Right lobe of liver (tissue), 6 donors: ENCODE data around the gene C16orf92. TPM values are rescaled to one million over a fixed set of nuclear protein-coding genes. Genes with fewer than 3 reads are reported as not detected.

Experiments used
- ATAC-seq, 4 donors: fragments of 200-7000 bp; cut with Tn5 transposase; one replicate each; pipeline ENCODE4 v1.9.1; 2020; ENCODE audit warnings: mild to moderate bottlenecking in 4 of 4, moderate library complexity in 4 of 4
- DNase-seq, 3 donors: peaks; one replicate each; pipeline ENCODE4 v3.0.0-alpha.2; 2020
- H3K27ac ChIP-seq, 3 donors: fragments of 200-600 bp; one replicate each; pipeline ENCODE4 v1.8.0; 2022
- H3K27me3 ChIP-seq, 2 donors: fragments of 200-600 bp; one replicate each; pipeline ENCODE4 v1.8.0; 2022
- H3K36me3 ChIP-seq, 4 donors: fragments of 200-600 bp; sonication (generic) in 1 of 4; one replicate each; pipeline versions ENCODE4 v1.5.1 to v1.8.0; 2017 to 2022; ENCODE audit warnings: control low read depth in 1 of 4
- H3K4me1 ChIP-seq, 4 donors: fragments of 200-600 bp; sonication (generic) in 1 of 4; one replicate each; pipeline versions ENCODE4 v1.5.1 to v1.8.0; 2017 to 2022; ENCODE audit warnings: control low read depth in 1 of 4
- H3K4me3 ChIP-seq, 3 donors: fragments of 200-600 bp; one replicate each; pipeline ENCODE4 v1.8.0; 2022
- H3K9me3 ChIP-seq, 4 donors: fragments of 200-600 bp; sonication (generic) in 1 of 4; one replicate each; pipeline versions ENCODE4 v1.5.1 to v1.8.0; 2017 to 2022; ENCODE audit warnings: control low read depth in 1 of 4
- CTCF ChIP-seq, 4 donors: fragments of 200-600 bp in 3 of 4; fragments of 450-650 bp in 1 of 4; IDR thresholded peaks; one replicate each; pipeline versions ENCODE4 v1.5.1 to v1.8.0; 2016 to 2022; ENCODE audit warnings: antibody characterized with exemption in 4 of 4, mild to moderate bottlenecking in 2 of 4
- POLR2A ChIP-seq: fragments of 450-650 bp; IDR thresholded peaks from one replicate; pipeline ENCODE4 v1.6.1; 2017; ENCODE audit warnings: antibody characterized with exemption, mild to moderate bottlenecking
- WGBS: methylation state at CpG from one replicate; pipeline ENCODE4 v1.1.6; 2018; ENCODE audit warnings: low coverage, low lambda C conversion rate; ENCODE audit not compliant: insufficient coverage; ENCODE audit errors: missing lambda C conversion rate; 5-methylcytosine and 5-hydroxymethylcytosine counted together
- intact Hi-C, 2 donors: fragments of 100-400 bp; cut with DNase I; formaldehyde crosslinking; loops; one replicate each; pipeline versions ENCODE4 v1.11.2 to v1.14.1; 2022
- total RNA-seq, 6 experiments: library from RNA; depleted of rRNA in 2 of 6; stranded (reverse); fragments of >200 nt in 2 of 6; fragmentation: NEBNext Ultra II Directional in 3 of 6; extraction: Animal tissue kit (Norgen Biotek cat#: 25700) in 3 of 6; gene quantifications; one replicate each; pipeline versions ENCODE4 v1.1.0 to v1.2.4, GENCODE V29; 2016 to 2023
- donor health status: DM: no; HTN: yes; CAD: no.
- donor health status: DM: no; HTN: no; CAD: no.
- donor health status: DM: no; HTN: no; CAD: no.
- donor health status: DM: no; HTN: yes; CAD: no.
- donor health status: DM: no; HTN: yes; CAD: no.

C16orf92 gene
- total RNA-seq, 6 experiments from 2014 or later: not detected

GRCh38 chr16:29996766-29997250 lies 26.2 kb upstream of the C16orf92 start:
- H3K4me1 ChIP-seq: peaks cover 0 to 18% (median 6%) of the 10 kb centered on the region in 4 donors
- TF ChIP-seq POLR2A: no peak
- TF ChIP-seq CTCF (IDR thresholded peaks at IDR 0.05): no peak
- no peaks in the 10 kb centered on the region for H3K9me3 ChIP-seq
- peak overlapping the region; percentile 68 to 94 (median 76) for H3K4me3 ChIP-seq
- no peaks in the 10 kb centered on the region for H3K27me3 ChIP-seq
- peaks cover 0 to 15% (median 7%) of the 10 kb centered on the region in 4 donors for H3K36me3 ChIP-seq
- DNase-seq (no peak), ATAC-seq (no peak)
- WGBS: 64% methylated on average over 3 of the region's 9 CpGs
- intact Hi-C loops: loop anchor here in 1 of 2 donors (10.0 kb wide), 1 partner anchor 182 kb away; the partner anchor contains the start of genes PAGR1 and PRRT2
- H3K27ac ChIP-seq: peak overlapping the region in 1 of 3 donors; percentile 95

GRCh38 chr16:29999605-30000004 lies 23.4 kb upstream of the C16orf92 start:
- WGBS: 81% methylated on average over 6 of the region's 6 CpGs
- Histone ChIP-seq H3K4me1 (peaks cover 0 to 10% (median 4%) of the 10 kb centered on the region in 4 donors), H3K27ac (no peak overlapping the region), H3K36me3 (peaks cover 0 to 3% (median 0%) of the 10 kb centered on the region in 4 donors), H3K27me3 (no peaks in the 10 kb centered on the region), H3K4me3 (no peak overlapping the region), H3K9me3 (no peaks in the 10 kb centered on the region)
- DNase-seq: no peak
- TF ChIP-seq POLR2A: no peak
- TF ChIP-seq CTCF (IDR thresholded peaks at IDR 0.05): no peak
- no peak for ATAC-seq
- intact Hi-C loops: loop anchor here in 1 of 2 donors (10.0 kb wide), 1 partner anchor 185 kb away; the partner anchor contains the start of genes PAGR1 and PRRT2

GRCh38 chr16:30000735-30001631 lies 22.0 kb upstream of the C16orf92 start:
- Histone ChIP-seq H3K27me3 (no peaks in the 10 kb centered on the region), H3K4me3 (no peak overlapping the region), H3K9me3 (no peaks in the 10 kb centered on the region), H3K4me1 (peaks cover 0 to 6% (median 3%) of the 10 kb centered on the region in 4 donors), H3K36me3 (peaks cover 0 to 3% (median 0%) of the 10 kb centered on the region in 4 donors), H3K27ac (no peak overlapping the region)
- TF ChIP-seq POLR2A (no peak), CTCF (IDR thresholded peaks at IDR 0.05) (no peak)
- ATAC-seq: no peak
- intact Hi-C loops: no loop called here
- DNase-seq: no peak
- WGBS: 78% methylated on average over 15 of the region's 33 CpGs

GRCh38 chr16:30002614-30003346 lies 20.2 kb upstream of the C16orf92 start:
- H3K36me3 ChIP-seq: peaks cover 0 to 3% (median 0%) of the 10 kb centered on the region in 4 donors
- no peaks in the 10 kb centered on the region for H3K27me3 ChIP-seq
- intact Hi-C loops: no loop called here
- 82% methylated on average over 12 of the region's 19 CpGs for WGBS
- TF ChIP-seq POLR2A (no peak), CTCF (IDR thresholded peaks at IDR 0.05) (no peak)
- DNase-seq (no peak), ATAC-seq (no peak)
- no peaks in the 10 kb centered on the region for H3K4me1 ChIP-seq
- H3K4me3 ChIP-seq: no peak overlapping the region
- no peak overlapping the region for H3K27ac ChIP-seq
- no peaks in the 10 kb centered on the region for H3K9me3 ChIP-seq
